Fibroblast of mammary gland (primary cell): Measurements from ENCODE around the gene SNAP25.

ENCODE experiments used
- DNase-seq: peaks from one replicate; pipeline ENCODE4 v3.0.0-alpha.2; 2010; ENCODE audit warnings: low read depth
- H3K4me3 ChIP-seq: 2 replicates; pipeline ENCODE4 v1.5.1; 2011; ENCODE audit warnings: low read depth, mild to moderate bottlenecking, low read length, moderate library complexity; ENCODE audit not compliant: control insufficient read depth
- CTCF ChIP-seq: conservative IDR thresholded peaks from 2 replicates; pipeline ENCODE4 v1.5.1; 2011; ENCODE audit warnings: low read depth, low read length, inconsistent platforms; ENCODE audit not compliant: control insufficient read depth, insufficient read depth

The SNAP25 gene

GRCh38 chr20:10190456-10190855 lies 28.2 kb upstream of the SNAP25 start:
- no peak for TF ChIP-seq CTCF
- DNase-seq = no peak
- H3K4me3 ChIP-seq = no peak overlapping the region

- no peak for TF ChIP-seq CTCF
- H3K4me3 ChIP-seq = no peak overlapping the region
- DNase-seq = no peak
Observed at GRCh38 chr20:10192171-10192570, 26.5 kb upstream of the SNAP25 start.

DNA sequence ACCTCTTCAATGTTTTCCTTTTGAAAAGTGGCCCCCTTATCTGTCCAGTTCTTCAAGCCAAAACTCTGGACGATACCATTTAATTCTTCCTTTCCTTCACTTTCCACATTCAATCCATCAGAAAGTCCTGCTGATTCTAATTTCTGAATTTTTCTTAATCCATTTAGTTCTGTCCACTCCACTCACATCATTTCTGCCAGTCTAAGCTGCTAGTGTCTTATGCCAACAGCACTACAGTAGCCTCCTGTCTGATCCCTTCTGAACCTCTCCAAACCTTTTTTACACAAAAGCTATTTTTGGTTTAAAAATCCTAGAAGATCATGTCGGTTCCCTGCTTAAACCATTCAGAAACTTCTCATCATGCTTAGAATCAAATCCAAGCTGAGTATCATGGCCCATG lies 24.5 kb upstream of the SNAP25 start:
- DNase-seq = no peak
- H3K4me3 ChIP-seq = no peak overlapping the region
- TF ChIP-seq CTCF = no peak

DNA sequence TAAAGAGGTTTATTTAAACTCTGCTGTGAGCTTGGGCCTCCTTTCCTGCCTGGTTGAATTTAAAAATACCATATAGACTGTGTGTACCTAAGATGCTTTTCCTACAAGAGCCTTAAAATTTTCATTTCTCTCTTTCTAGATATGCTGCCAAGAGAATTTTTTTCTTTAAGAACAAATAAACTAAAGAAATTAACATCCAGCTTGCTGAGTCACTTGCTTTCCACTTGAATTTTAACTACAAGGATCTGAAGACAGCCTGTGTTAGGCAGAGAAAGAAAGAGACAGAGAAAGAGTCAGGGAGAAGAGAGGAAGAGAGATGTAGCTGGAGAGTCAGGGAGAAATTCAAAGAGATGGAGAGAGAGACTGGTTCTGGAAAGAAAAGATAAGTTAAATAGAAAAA lies 18.3 kb upstream of the SNAP25 start:
- H3K4me3 ChIP-seq = no peak overlapping the region
- DNase-seq = no peak
- TF ChIP-seq CTCF = no peak

- peak; percentile 50 for DNase-seq
- TF ChIP-seq CTCF = no peak
- H3K4me3 ChIP-seq = no peak overlapping the region
Observed at GRCh38 chr20:10201321-10201870, 17.2 kb upstream of the SNAP25 start.

DNA sequence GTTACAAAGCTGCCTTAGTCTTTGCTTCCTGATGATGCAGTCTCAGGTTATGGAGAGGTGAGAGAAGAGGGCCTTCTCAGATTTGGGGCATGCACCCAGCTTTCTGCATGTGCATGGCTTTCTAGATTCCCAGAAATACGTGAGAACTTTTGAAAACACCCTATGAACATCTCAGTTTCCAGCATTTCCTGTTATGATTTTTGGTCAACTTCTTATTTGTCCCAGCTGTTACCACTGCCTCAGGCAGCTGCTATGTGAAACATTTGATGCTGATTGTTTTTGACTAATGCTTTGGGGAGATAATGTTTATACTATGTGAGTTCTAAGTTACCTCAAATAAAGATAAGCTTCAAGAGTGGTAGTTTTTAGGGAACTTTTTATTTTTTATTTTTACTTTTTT lies 9.5 kb upstream of the SNAP25 start:
- no peak overlapping the region for H3K4me3 ChIP-seq
- no peak for TF ChIP-seq CTCF

GRCh38 chr20:10213526-10213925 lies 5.1 kb upstream of the SNAP25 start:
- no peak for TF ChIP-seq CTCF
- no peak for DNase-seq

More for the DNA sequence above, 9.5 kb upstream of the SNAP25 start:
- peak; percentile 30 for DNase-seq

More at GRCh38 chr20:10213526-10213925, 5.1 kb upstream of the SNAP25 start:
- no peak overlapping the region for H3K4me3 ChIP-seq
